Tibial nerve (tissue), 3 donors: ENCODE results near the gene ACTL6B.

ENCODE experiments used
- CTCF ChIP-seq, 5 experiments: fragments of 200-600 bp in 3 of 5; fragments of 450-650 bp in 2 of 5; sonication (generic) in 3 of 5; IDR thresholded peaks; one replicate each; pipeline ENCODE4 v1.5.1; 2016 to 2019; ENCODE audit warnings: antibody characterized with exemption in 5 of 5, mild to moderate bottlenecking in 3 of 5, moderate library complexity in 2 of 5
- POLR2A ChIP-seq, 2 donors: fragments of 450-650 bp; IDR thresholded peaks; one replicate each; pipeline ENCODE4 v1.6.1; 2017; ENCODE audit warnings: antibody characterized with exemption in 2 of 2, mild to moderate bottlenecking in 2 of 2, moderate library complexity in 2 of 2

GRCh38 chr7:100705320-100705752, 49.1 kb upstream of the ACTL6B start:
- TF ChIP-seq CTCF (IDR thresholded peaks at IDR 0.05) (peak; percentile 89 to 96 (median 94)), POLR2A (IDR thresholded peaks at IDR 0.05) (no peak)
